GM12874 (cell line): ENCODE data around the gene CHRM1.

ENCODE experiments used
- CTCF ChIP-seq: IDR thresholded peaks from 2 replicates; pipeline ENCODE4 v1.5.1; 2011; ENCODE audit warnings: low read depth, mild to moderate bottlenecking, control low read depth, low read length, moderate library complexity; ENCODE audit not compliant: insufficient read depth

Gene CHRM1

GRCh38 chr11:62930666-62931065 lies 9.5 kb upstream of the CHRM1 start:
- TF ChIP-seq CTCF: no peak

DNA sequence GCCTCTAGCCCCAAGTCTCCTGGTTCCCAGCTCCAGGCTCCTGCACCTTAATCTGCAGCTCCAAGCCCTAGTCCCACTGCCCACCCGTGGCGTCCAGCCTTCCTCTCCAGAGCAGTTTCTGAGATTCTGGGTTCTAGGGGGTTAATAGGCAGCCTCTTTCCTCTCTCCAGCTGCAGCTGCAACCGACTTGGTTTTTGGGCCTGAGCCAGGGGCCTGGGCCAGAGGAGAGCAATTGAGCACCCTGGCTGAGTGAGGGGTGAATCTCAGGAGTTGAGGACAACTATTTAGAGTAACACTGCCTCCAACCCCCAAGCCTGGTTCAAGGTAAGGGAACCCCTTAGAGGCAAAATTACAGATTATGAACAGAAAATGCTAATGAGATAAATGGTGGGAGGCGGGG lies 9.0 kb upstream of the CHRM1 start:
- no peak for TF ChIP-seq CTCF

GRCh38 chr11:62928011-62928410 lies 6.8 kb upstream of the CHRM1 start:
- no peak for TF ChIP-seq CTCF

DNA sequence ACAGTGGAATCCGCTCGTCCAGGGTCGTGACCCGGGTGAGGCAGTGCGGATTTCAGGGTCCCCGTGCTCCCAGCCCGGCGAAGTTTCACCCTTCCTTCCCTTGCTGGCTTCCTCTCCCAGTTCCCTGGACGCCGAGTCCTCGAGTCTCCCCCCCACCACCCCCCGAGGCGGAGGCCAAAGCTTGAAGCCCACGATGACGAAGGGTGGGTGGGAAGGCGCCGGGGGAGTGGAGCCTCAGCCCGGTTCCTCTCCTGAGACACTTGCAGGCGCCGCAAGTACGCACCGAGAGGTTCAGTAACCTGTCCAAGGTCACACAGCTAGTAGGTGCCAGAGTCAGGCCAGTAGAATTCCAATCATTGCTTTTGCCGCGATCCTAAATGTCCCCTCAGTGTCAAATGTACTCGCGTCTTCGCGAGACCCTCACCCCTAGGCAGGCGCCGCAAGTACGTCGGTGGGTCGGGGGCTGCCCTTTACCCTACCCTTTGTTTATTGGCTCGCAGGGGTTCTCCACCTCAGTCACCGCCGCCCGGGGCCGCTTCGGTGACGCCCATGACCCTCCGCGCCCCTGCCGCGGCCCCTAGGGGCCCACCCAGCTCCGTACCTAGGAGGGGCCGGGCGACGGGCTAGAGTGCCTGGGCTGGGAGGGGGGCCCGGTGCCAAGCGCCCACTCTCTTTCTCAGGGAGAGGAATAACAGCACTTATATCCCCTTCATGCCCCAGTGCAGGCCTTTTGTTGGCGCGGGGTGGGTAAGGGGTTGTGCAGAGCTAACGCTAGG lies 5.7 kb upstream of the CHRM1 start:
- TF ChIP-seq CTCF: no peak

- no peak for TF ChIP-seq CTCF
Observed at GRCh38 chr11:62925745-62926679, 4.8 kb upstream of the CHRM1 start.

DNA sequence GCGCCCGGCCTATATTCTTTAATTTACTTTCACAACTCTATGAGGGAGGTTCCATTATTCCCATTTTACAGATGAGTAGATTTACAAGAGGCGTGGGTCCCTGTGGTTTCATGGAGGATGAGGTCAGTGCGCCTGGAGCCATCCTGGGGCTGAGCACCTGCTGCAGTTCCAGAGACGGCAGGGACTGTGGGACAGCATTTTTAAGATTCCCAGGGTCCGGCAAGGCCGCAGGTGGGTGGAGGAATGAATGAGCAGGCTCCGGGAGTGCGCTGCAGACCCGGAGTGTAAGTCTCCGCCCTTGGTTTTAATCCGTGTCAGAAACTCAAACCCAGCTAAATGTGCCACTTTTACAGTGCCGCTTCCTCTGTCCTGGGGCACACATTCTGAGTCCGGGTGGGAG lies 4.1 kb upstream of the CHRM1 start:
- TF ChIP-seq CTCF: no peak

DNA sequence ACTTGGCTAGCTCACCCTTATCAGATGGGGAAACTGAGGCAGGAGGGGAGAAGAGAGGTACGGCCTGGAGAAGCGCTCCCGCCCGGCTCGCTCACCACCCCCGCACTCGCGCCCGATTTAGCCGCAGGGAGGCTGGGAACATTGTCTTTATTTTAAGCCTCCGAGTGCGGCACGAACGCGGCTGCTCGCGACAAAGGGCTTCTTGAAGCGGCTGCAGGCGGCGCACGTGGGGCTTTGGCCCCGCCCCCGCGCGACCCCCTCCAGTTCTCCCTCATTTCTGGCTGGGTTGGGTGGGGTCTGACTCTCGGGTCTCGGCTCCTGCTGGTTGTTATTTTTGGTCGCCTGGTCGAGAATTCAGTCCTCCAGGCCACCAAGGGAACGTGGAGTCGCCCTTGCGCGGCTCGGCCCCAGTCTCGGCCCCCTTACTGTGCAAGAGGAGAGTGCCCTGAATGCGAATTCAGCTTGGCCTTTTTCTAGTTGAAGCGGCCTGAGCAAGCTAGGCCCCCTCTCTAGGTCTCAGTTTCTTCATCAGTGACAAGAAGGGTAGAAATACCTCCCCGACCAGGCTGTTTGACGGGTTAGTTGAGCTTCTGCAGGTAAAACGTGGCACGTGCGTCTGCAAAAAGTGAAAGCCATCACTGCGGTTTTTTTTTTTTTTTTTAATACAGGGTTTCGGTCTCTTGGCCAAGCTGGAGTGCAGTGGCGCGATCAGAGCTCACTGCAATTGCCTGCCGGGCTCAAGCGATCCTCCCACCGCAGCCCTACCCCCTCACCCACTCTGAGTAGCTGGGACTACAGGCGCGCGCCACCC lies 2.6 kb upstream of the CHRM1 start:
- TF ChIP-seq CTCF: no peak
